OCI-LY3 (cell line): ENCODE results near the gene ISY1.

ENCODE experiments used
- H2AFZ ChIP-seq: fragments of 200-600, 300-600 bp; shearing (Covaris generic); 2 replicates; pipeline ENCODE4 v1.6.0; 2014; ENCODE audit warnings: antibody characterized with exemption, low read depth, low read length
- H3K27ac ChIP-seq: fragments of 200-600, 300-600 bp; sonication (generic); 2 replicates; pipeline ENCODE4 v1.5.1; 2014; ENCODE audit warnings: mild to moderate bottlenecking, low read length, moderate library complexity, mixed read lengths
- H3K27me3 ChIP-seq: fragments of 200-600, 300-600 bp; sonication (generic); 2 replicates; pipeline ENCODE4 v1.6.1; 2014; ENCODE audit warnings: low read depth, low read length, mixed read lengths
- H3K36me3 ChIP-seq: fragments of 200-600, 300-600 bp; sonication (generic); replicated peaks from 2 replicates; pipeline ENCODE3; 2014; ENCODE audit warnings: low read depth, low read length, mixed read lengths
- H3K4me1 ChIP-seq: fragments of 300-600, 200-600 bp; sonication (generic); 2 replicates; pipeline ENCODE4 v1.6.1; 2014; ENCODE audit warnings: low read length, mixed read lengths
- H3K4me2 ChIP-seq: fragments of 200-600, 300-600 bp; sonication (generic); 2 replicates; pipeline ENCODE4 v1.6.1; 2014; ENCODE audit warnings: low read length, mixed read lengths
- H3K4me3 ChIP-seq: fragments of 300-600, 200-600 bp; sonication (generic); 2 replicates; pipeline ENCODE4 v1.5.1; 2014; ENCODE audit warnings: antibody characterized with exemption, mild to moderate bottlenecking, low read length, moderate library complexity
- H3K79me2 ChIP-seq: fragments of 300-600, 200-600 bp; shearing (Covaris generic); 2 replicates; pipeline ENCODE4 v1.6.1; 2014; ENCODE audit warnings: mild to moderate bottlenecking, low read length, mixed read lengths
- H3K9ac ChIP-seq: fragments of 300-600, 200-600 bp; shearing (Covaris generic); 2 replicates; pipeline ENCODE4 v1.6.0; 2014; ENCODE audit warnings: mild to moderate bottlenecking, low read length, moderate library complexity
- H3K9me3 ChIP-seq: fragments of 200-600, 300-600 bp; shearing (Covaris generic); 2 replicates; pipeline ENCODE4 v1.6.1; 2014; ENCODE audit warnings: low read length, mixed read lengths; ENCODE audit not compliant: insufficient read depth
- H4K20me1 ChIP-seq: fragments of 200-600, 300-600 bp; sonication (generic); 2 replicates; pipeline ENCODE4 v1.6.1; 2016; ENCODE audit warnings: low read length, mixed read lengths; ENCODE audit not compliant: insufficient read depth
- EZH2phosphoT487 ChIP-seq: fragments of 200-600 bp; shearing (Covaris generic); IDR thresholded peaks from 2 replicates; pipeline ENCODE4 v1.6.1; 2018; ENCODE audit warnings: antibody characterized with exemption, mixed run types, low read depth
- TF ChIP-seq, protein P1 (sequence below): fragments of 200-600, 300-600 bp; sonication (generic); IDR thresholded peaks from 2 replicates; pipeline ENCODE4 v1.5.1; 2014; ENCODE audit warnings: antibody characterized with exemption, low read length, low read depth

Gene ISY1

DNA sequence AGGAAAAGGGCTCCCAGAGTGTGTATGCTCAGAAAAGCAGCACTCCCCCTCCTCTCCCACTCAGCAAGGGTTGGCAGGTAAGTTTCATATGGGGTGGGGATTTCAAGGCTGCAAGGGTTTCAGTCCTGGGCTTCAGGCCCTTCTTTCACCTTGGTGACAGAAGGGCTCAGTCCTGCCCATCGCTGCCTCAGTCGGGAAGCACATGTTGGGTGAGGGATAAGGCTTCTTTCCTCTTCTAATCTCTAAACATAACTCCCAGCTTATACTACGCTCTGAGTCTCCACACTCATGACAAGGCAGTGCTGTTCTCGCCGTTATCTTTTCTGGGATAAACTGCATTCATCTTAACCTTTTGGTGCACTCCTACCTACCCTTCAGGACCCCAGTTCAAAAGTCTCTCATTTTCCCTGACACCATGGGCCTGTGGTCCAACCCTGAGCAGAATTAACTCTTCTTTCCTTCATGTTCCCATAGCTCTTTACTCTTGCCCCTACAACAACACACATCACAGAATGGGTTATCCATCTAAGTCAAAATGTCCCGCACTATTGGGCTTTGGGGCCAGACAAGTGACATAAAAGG is 56.3 kb downstream of the ISY1 start:
- no peak overlapping the region for H3K4me3 ChIP-seq
- TF ChIP-seq, protein P1, sequence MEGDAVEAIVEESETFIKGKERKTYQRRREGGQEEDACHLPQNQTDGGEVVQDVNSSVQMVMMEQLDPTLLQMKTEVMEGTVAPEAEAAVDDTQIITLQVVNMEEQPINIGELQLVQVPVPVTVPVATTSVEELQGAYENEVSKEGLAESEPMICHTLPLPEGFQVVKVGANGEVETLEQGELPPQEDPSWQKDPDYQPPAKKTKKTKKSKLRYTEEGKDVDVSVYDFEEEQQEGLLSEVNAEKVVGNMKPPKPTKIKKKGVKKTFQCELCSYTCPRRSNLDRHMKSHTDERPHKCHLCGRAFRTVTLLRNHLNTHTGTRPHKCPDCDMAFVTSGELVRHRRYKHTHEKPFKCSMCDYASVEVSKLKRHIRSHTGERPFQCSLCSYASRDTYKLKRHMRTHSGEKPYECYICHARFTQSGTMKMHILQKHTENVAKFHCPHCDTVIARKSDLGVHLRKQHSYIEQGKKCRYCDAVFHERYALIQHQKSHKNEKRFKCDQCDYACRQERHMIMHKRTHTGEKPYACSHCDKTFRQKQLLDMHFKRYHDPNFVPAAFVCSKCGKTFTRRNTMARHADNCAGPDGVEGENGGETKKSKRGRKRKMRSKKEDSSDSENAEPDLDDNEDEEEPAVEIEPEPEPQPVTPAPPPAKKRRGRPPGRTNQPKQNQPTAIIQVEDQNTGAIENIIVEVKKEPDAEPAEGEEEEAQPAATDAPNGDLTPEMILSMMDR: no peak
- no peak for TF ChIP-seq EZH2phosphoT487
- H4K20me1 ChIP-seq: peaks cover 71% of the 10 kb centered on the region
- H3K4me1 ChIP-seq: no peaks in the 10 kb centered on the region
- H3K36me3 ChIP-seq: peaks cover 8% of the 10 kb centered on the region
- H3K4me2 ChIP-seq: no peak overlapping the region
- H3K27me3 ChIP-seq: no peaks in the 10 kb centered on the region
- H3K27ac ChIP-seq: no peak overlapping the region
- no peaks in the 10 kb centered on the region for H3K9me3 ChIP-seq
- no peak overlapping the region for H3K9ac ChIP-seq
- peaks cover 20% of the 10 kb centered on the region for H3K79me2 ChIP-seq
- H2AFZ ChIP-seq: no peak overlapping the region

GRCh38 chr3:129104051-129104450 is 56.8 kb downstream of the ISY1 start:
- Histone ChIP-seq H4K20me1 (peaks cover 71% of the 10 kb centered on the region), H3K4me1 (no peaks in the 10 kb centered on the region), H3K79me2 (peaks cover 20% of the 10 kb centered on the region), H3K4me3 (no peak overlapping the region), H3K4me2 (no peak overlapping the region), H3K27me3 (no peaks in the 10 kb centered on the region), H3K9me3 (no peaks in the 10 kb centered on the region), H3K36me3 (peaks cover 8% of the 10 kb centered on the region), H3K27ac (no peak overlapping the region), H2AFZ (no peak overlapping the region), H3K9ac (no peak overlapping the region)
- TF ChIP-seq, protein P1: no peak
- TF ChIP-seq EZH2phosphoT487: no peak

DNA sequence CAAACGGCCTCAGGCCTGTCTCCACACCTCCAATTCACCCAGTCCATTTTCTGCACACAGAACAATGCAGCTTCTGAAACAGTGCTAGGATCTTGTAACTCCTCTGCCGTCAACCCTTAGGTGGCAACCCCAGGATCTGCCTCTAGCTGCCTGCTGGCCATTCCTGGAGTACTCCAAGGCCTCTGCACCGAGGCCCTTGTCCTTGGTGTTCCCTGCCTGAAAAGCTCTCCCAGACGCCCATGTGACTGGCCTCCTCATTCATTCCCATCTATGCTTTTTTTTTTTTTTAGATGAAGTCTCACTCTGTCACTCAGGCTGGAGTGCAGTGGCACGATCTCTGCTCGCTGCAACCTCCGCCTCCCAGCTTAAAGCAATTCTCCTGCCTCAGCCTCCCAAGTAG is 57.6 kb downstream of the ISY1 start:
- Histone ChIP-seq H3K9ac (no peak overlapping the region), H3K27me3 (no peaks in the 10 kb centered on the region), H4K20me1 (peaks cover 66% of the 10 kb centered on the region), H2AFZ (no peak overlapping the region), H3K36me3 (peaks cover 3% of the 10 kb centered on the region), H3K4me2 (no peak overlapping the region), H3K4me3 (no peak overlapping the region), H3K27ac (no peak overlapping the region), H3K9me3 (no peaks in the 10 kb centered on the region), H3K4me1 (no peaks in the 10 kb centered on the region), H3K79me2 (peaks cover 16% of the 10 kb centered on the region)
- TF ChIP-seq, protein P1: no peak
- no peak for TF ChIP-seq EZH2phosphoT487

- Histone ChIP-seq H3K9me3 (no peaks in the 10 kb centered on the region), H3K36me3 (no peaks in the 10 kb centered on the region), H3K9ac (no peak overlapping the region), H2AFZ (no peak overlapping the region), H3K79me2 (peaks cover 20% of the 10 kb centered on the region), H3K27ac (no peak overlapping the region), H3K4me3 (no peak overlapping the region), H3K27me3 (no peaks in the 10 kb centered on the region), H3K4me2 (no peak overlapping the region), H3K4me1 (no peaks in the 10 kb centered on the region), H4K20me1 (peaks cover 49% of the 10 kb centered on the region)
- TF ChIP-seq, protein P1: no peak
Observed at GRCh38 chr3:129101370-129102138, 59.3 kb downstream of the ISY1 start.
